Measurements from ENCODE around the gene DENND1A.
"Not testable (repeated sequence)": the region's sequence is repeated elsewhere in the genome, so short reads cannot be mapped to it uniquely, and the experiment has no call there.

DENND1A gene, protein sequence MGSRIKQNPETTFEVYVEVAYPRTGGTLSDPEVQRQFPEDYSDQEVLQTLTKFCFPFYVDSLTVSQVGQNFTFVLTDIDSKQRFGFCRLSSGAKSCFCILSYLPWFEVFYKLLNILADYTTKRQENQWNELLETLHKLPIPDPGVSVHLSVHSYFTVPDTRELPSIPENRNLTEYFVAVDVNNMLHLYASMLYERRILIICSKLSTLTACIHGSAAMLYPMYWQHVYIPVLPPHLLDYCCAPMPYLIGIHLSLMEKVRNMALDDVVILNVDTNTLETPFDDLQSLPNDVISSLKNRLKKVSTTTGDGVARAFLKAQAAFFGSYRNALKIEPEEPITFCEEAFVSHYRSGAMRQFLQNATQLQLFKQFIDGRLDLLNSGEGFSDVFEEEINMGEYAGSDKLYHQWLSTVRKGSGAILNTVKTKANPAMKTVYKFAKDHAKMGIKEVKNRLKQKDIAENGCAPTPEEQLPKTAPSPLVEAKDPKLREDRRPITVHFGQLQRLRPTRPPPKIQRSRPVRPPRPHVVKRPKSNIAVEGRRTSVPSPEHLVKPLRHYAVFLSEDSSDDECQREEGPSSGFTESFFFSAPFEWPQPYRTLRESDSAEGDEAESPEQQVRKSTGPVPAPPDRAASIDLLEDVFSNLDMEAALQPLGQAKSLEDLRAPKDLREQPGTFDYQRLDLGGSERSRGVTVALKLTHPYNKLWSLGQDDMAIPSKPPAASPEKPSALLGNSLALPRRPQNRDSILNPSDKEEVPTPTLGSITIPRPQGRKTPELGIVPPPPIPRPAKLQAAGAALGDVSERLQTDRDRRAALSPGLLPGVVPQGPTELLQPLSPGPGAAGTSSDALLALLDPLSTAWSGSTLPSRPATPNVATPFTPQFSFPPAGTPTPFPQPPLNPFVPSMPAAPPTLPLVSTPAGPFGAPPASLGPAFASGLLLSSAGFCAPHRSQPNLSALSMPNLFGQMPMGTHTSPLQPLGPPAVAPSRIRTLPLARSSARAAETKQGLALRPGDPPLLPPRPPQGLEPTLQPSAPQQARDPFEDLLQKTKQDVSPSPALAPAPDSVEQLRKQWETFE

GRCh38 chr9:123929870-123930831 lies at the start of gene DENND1A:
Gene DENND1A (minus strand): TSS chr9:123930126. CDS start chr9:123929905, 221 bp downstream.
- peak; percentile 51 for DNase-seq

DNA sequence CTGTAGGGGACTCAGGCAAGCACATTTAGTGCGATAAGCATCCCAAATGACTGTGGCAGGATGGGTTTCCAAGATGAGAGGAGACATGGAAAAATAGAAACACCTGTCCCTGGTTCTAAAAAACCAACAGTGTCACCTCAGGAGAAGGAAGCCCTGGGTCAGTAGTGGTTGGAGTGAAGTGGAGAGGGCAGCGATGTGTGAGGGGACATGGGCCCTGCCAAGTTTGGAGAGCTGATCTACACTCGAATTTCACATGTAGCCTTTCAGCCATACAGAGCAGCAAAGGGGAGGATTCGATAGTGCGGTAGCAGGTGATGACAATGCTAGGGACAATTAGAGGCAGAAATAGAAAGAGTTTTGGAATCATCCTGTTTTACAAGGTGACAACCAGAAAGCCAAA lies 49.1 kb upstream of the DENND1A start:
- DNase-seq: no peak

GRCh38 chr9:123976579-123976978 lies 46.7 kb upstream of the DENND1A start:
- DNase-seq: not testable (repeated sequence)

DNA sequence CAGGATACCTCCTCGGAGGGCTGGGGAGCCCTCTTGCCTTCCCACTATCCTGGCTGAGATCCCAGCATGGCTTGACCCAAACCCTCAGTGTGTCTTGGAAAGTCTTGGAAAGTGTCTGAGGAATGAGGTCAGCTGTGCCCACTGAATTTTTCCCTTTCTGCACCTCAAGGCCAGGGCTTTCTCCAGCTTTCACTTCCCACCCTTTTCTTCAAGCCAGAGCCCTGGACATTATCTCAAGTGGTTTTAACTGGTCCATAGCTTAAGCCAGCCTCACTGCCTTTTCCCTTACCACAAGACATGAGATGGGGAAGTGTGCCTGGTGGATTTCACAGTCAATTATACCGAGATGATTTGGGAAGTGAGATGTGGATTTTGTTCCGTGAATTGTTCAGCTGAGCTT lies 45.9 kb upstream of the DENND1A start:
- DNase-seq: no peak

- DNase-seq: no peak
These were observed 44.5 kb upstream of the DENND1A start for GRCh38 chr9:123974471-123974870.

DNA sequence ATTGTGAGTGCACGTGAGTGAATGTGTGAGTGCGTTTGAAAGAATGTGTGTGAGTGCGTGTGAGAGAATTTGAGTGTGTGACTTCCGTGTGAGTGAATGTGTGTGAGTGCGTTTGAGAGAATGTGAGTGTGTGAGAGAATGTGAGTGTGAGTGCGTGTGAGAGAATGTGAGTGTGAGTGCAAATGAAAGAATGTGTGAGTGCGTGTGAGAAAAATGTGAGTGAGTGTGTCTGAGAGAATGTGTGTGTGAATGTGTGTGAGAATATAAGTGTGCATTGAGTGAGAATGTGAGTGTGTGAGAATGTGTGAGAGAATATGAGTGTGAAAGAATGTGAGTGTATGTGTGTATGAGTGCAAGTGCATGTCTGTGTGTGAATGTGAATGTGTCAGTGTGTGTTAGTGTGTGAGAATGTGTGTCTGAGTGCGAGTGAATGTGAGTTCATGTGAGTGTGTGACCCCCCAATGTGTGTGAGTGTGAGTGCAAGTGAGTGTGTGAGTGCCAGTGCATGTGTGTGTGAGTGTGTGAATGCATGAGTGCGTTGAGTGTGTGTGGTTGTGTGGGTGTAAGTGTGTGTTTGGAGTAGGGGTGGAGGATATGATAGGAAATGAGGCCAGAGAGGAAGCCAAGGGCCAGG lies 43.8 kb upstream of the DENND1A start:
- DNase-seq: no peak

DNA sequence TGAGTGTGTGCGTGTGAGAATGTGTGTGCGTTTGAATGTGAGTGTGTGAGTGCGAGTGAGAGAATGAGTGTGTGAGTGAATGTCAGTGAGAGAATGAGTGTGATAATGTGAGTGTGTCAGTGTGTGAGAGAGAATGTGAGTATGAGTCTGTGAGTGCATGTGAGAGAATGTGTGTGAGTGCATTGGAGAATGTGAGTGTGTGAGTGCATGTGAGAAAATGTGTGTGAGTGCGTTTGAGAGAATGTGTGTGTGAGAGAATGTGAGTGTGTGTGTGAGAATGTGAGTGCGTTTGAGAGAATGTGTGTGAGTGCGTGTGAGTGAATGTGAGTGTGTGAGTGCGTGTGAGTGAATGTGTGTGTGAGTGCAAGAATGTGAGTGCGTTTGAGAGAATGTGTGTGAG lies 42.7 kb upstream of the DENND1A start:
- no peak for DNase-seq

DNA sequence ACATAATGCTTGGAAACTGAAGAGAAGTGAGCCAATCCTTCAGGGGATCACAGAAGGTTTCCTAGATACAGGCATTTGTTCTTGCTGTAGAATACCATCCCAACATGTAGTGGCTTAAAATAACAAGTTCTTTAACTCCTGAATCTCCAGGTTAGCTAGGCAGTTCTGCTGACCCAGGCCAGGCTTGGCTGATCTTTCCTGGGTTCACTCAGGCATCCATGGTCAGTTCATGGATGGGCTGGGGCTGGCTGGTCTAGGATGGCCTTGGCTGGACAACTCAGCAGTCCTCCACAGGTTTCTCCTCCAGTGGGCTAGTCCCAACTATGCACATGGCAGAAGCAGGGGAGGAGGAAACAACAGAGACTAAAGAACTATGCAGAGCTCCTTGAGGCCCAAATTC lies 37.4 kb upstream of the DENND1A start:
- no peak for DNase-seq

GRCh38 chr9:123965801-123966686 lies 36.1 kb upstream of the DENND1A start:
- no peak for DNase-seq

- DNase-seq: no peak
These were observed 34.8 kb upstream of the DENND1A start for GRCh38 chr9:123964761-123965160.

GRCh38 chr9:123960965-123961364 lies 31.0 kb upstream of the DENND1A start:
- no peak for DNase-seq

DNA sequence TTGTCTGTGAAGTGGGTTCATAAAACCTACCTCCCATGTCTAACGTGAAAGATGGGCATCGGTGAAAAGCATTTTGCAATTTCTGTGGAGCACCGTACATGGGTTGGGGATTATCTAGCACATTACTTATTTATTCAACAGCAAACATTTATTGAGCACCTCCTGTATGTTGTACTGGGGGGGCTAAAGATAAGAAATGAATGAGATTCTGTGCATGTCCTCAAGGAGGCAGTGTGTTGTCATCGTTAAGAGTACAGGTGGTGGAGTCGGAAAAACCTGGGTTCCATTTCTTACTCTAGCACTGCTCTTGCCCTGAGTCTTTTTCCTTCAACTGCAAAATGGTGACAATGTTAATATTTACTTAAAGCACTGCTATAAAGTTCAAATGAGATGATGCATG lies 30.4 kb upstream of the DENND1A start:
- DNase-seq: no peak

- no peak for DNase-seq
These were observed 29.9 kb upstream of the DENND1A start for GRCh38 chr9:123959787-123960186.

DNA sequence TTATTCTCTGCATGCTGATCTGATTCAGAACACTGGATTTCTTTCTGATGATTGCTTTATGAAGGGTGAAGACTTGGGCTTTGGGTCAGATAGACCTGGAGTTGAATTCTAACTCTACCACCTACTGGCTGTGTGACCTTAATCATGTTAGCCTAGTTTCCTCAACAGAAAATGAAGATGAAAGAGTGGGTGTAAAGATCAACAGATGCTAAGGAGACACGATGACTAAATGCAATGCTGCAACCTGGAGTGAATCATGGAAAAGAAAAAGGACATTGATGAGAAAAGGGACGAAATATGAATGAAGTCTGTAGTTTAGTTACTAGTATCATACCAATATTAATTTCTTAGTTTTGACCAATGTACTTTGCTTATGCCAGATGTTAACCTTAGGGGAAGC lies 27.8 kb upstream of the DENND1A start:
- DNase-seq: no peak

DNA sequence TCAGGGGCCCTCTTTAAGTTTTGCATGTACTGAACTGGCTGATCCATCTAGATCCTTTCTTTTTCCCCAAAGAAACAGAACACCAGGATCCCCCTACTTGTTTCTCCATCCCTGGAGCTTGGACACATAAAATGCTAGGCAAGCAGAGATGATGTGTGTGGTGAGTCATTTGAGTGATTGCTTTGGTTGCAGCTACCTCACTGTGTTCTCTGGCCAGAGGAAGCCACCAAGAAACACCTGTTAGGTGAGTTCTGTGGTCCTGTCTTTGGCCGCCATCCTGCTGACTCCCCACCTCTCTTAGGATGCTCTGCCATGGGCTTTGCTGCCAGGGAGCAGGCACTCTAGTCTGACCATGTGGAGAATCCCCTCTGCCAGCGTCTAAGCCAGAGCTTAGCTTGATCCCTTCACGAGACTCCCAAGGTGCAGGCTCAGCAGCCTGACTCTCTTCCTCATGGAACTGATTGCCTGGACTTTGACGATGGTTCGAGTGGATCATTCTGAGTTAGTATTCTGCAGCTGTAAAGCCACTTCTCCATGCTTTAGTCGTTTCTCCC lies 27.3 kb upstream of the DENND1A start:
- DNase-seq: no peak

GRCh38 chr9:123955637-123956036 lies 25.7 kb upstream of the DENND1A start:
- DNase-seq: no peak

GRCh38 chr9:123954518-123955280 lies 24.8 kb upstream of the DENND1A start:
- DNase-seq: no peak

- DNase-seq: no peak
These were observed 22.9 kb upstream of the DENND1A start for GRCh38 chr9:123952641-123953495.

DNA sequence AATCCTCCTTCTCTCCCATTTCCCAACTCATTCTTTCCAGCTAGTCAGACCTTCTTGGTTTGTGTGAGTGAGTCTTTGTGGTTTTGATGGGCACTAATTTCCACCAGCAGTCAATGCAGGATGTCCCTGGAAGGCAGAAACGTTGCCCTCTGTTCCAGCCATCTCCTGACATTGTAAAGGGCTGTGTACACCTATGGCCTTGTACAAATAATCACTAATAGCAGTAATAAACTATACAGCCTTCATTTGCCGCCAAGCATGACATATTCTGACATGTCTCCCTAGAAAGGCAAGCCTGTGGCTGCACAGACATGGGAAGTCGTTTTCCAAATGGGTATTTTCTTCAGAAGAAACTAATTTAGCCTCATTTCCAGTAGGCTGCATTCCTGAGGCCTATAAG lies 18.4 kb upstream of the DENND1A start:
- DNase-seq: no peak

Data from NCI-H2107 (cell line).